Activated CD8-positive, alpha-beta T cell treated with anti-CD3 and anti-CD28 coated beads, Interleukin-2, amount 10 ng/mL, durations not matched to agents 7 days and 5 days (primary cell): ENCODE results near the gene GABRG3. TPM values are rescaled to one million over a fixed set of nuclear protein-coding genes. Genes with fewer than 3 reads are reported as not detected.

ENCODE experiments used
- ATAC-seq: fragments of 150-1000 bp; cut with Tn5 transposase; one replicate; pipeline ENCODE4 v1.10.0; 2021; ENCODE audit warnings: moderate library complexity
- CTCF ChIA-PET: fragments of 350-600 bp; sonication (Branson Sonifier 250); formaldehyde crosslinking; loops from one replicate; lab custom pipeline; 2021; ENCODE audit warnings: antibody characterized with exemption; lab: Charles Lee
- POLR2A ChIA-PET: fragments of 350-600 bp; sonication (Branson Sonifier 250); formaldehyde crosslinking; loops from one replicate; lab custom pipeline; 2021; ENCODE audit warnings: antibody characterized with exemption; lab: Charles Lee
- DNase-seq: peaks from one replicate; pipeline ENCODE4 v3.0.0-alpha.2; 2020
- H3K27ac Mint-ChIP-seq: one replicate; pipeline ENCODE4 v1.8.0; 2021; ENCODE audit warnings: mild to moderate bottlenecking, mixed read lengths
- H3K27me3 Mint-ChIP-seq: one replicate; pipeline ENCODE4 v1.8.0; 2021; ENCODE audit warnings: low read depth, mixed read lengths
- H3K36me3 Mint-ChIP-seq: one replicate; pipeline ENCODE4 v1.8.0; 2021; ENCODE audit warnings: low read depth, mixed read lengths
- H3K4me1 Mint-ChIP-seq: one replicate; pipeline ENCODE4 v1.8.0; 2021; ENCODE audit warnings: low read depth, mixed read lengths
- H3K4me3 Mint-ChIP-seq: one replicate; pipeline ENCODE4 v1.8.0; 2021; ENCODE audit warnings: mild to moderate bottlenecking, mixed read lengths
- H3K9me3 Mint-ChIP-seq: one replicate; pipeline ENCODE4 v1.8.0; 2022; ENCODE audit warnings: mixed read lengths; ENCODE audit not compliant: insufficient read depth
- total RNA-seq, 2 experiments: library from RNA; stranded (reverse); gene quantifications; one replicate each; pipeline ENCODE4 v1.2.3, GENCODE V29; 2021

Gene GABRG3
- total RNA-seq, 2 experiments from 2014 or later = not detected

DNA sequence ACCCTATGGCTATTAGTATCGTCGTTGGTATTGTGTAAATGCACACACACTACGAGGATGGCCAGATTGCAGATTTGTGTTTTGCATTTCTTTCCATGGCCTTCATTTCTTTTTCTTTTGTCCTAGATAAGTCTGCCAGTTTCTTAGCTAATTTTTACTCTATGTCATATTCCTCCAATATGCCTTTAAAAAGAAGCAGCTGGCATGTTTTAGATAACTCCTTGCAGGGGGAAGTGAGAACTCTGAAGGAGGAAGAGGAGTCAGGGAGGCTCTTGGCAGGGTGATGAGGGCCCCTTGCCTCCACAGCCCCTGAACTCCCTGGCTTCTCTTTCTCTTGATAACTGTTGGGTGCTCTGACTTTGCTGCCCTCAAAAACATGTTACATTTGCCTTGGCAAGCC lies 244.0 kb downstream of the GABRG3 start:
- Mint-ChIP-seq H3K4me3 (no peak overlapping the region), H3K9me3 (peaks cover 19% of the 10 kb centered on the region), H3K4me1 (no peaks in the 10 kb centered on the region), H3K36me3 (no peaks in the 10 kb centered on the region), H3K27me3 (no peaks in the 10 kb centered on the region), H3K27ac (no peak overlapping the region)
- ChIA-PET POLR2A (no interaction called here), CTCF (no interaction called here)
- ATAC-seq (no peak), DNase-seq (no peak)

GRCh38 chr15:27218426-27218825 lies 247.4 kb downstream of the GABRG3 start:
- no peaks in the 10 kb centered on the region for H3K36me3 Mint-ChIP-seq
- no peak for DNase-seq
- H3K9me3 Mint-ChIP-seq = peaks cover 26% of the 10 kb centered on the region
- ATAC-seq = no peak
- ChIA-PET CTCF (no interaction called here), POLR2A (no interaction called here)
- H3K4me1 Mint-ChIP-seq = no peaks in the 10 kb centered on the region
- no peak overlapping the region for H3K27ac Mint-ChIP-seq
- H3K4me3 Mint-ChIP-seq = no peak overlapping the region
- no peaks in the 10 kb centered on the region for H3K27me3 Mint-ChIP-seq

GRCh38 chr15:27219636-27220035 lies 248.7 kb downstream of the GABRG3 start:
- no peak overlapping the region for H3K4me3 Mint-ChIP-seq
- H3K9me3 Mint-ChIP-seq = peaks cover 26% of the 10 kb centered on the region
- DNase-seq (no peak), ATAC-seq (no peak)
- no peaks in the 10 kb centered on the region for H3K36me3 Mint-ChIP-seq
- no peaks in the 10 kb centered on the region for H3K27me3 Mint-ChIP-seq
- no peaks in the 10 kb centered on the region for H3K4me1 Mint-ChIP-seq
- CTCF ChIA-PET = no interaction called here
- POLR2A ChIA-PET = no interaction called here
- H3K27ac Mint-ChIP-seq = no peak overlapping the region

GRCh38 chr15:27220199-27220598 lies 249.2 kb downstream of the GABRG3 start:
- Mint-ChIP-seq H3K4me1 (no peaks in the 10 kb centered on the region), H3K9me3 (peaks cover 26% of the 10 kb centered on the region), H3K27me3 (no peaks in the 10 kb centered on the region), H3K27ac (no peak overlapping the region), H3K36me3 (no peaks in the 10 kb centered on the region), H3K4me3 (no peak overlapping the region)
- CTCF ChIA-PET = no interaction called here
- DNase-seq (no peak), ATAC-seq (no peak)
- POLR2A ChIA-PET = no interaction called here

DNA sequence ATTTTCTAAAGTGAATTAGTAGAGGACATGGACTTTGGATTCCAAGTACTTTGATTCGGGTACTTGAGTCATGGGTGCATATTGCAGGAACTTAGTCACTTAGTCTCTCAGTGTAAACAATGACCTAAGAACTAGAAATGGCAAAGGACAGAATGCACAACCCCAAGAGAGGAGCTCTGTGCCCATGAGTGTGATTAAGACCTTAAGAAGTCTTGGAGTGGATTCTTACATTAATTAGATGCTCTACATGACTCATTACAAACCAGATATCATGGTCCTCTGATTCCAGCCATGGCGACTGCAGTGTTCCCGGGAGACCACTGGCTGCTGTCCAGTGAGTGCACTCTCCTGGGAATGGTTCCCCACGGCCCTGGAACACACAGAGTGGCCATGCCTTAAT lies 251.5 kb downstream of the GABRG3 start:
- Mint-ChIP-seq H3K9me3 (peaks cover 17% of the 10 kb centered on the region), H3K27ac (no peak overlapping the region), H3K27me3 (no peaks in the 10 kb centered on the region), H3K36me3 (no peaks in the 10 kb centered on the region), H3K4me1 (no peaks in the 10 kb centered on the region), H3K4me3 (no peak overlapping the region)
- CTCF ChIA-PET = no interaction called here
- POLR2A ChIA-PET = no interaction called here
- DNase-seq = no peak
- no peak for ATAC-seq

DNA sequence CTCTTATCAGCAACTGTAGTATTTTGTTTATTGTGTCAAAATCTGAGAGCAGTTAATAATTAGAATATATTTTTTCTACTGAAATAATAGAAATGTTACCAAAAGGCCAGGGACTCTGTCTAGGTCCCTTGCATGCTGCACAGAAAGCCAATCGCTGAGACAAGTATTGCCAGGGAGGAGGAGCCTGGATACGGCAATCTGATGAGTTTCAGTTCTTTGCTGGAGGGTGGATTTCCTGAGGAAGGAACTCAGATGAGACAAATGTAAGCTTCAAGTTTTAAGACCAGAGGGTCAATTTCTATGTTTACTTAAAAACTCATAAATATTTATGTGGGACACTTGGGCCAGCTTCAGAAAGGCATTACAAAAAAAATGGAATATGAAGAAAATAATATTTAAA lies 252.2 kb downstream of the GABRG3 start:
- Mint-ChIP-seq H3K27me3 (no peaks in the 10 kb centered on the region), H3K36me3 (no peaks in the 10 kb centered on the region), H3K4me3 (no peak overlapping the region), H3K27ac (no peak overlapping the region), H3K4me1 (no peaks in the 10 kb centered on the region), H3K9me3 (peaks cover 17% of the 10 kb centered on the region)
- ATAC-seq (no peak), DNase-seq (no peak)
- ChIA-PET CTCF (no interaction called here), POLR2A (no interaction called here)

DNA sequence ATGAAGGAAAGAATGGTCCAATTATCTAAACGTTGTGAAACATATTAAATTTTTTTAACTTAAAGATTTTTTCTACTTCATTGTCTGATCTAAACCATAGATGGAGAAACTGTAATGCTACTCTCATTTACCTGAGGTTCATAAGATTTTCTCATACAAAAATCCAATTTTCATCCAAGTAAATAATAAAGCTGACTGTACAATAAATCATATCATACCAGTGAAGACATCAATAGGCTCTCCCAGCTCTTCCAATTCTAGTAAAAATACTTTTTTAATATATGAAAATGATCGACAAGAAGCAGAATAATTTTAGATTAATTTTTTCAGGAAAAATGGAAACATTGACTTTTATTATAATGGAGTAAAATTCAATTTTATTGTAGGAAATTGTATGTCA lies 260.8 kb downstream of the GABRG3 start:
- no peak for DNase-seq
- H3K27ac Mint-ChIP-seq = no peak overlapping the region
- no peaks in the 10 kb centered on the region for H3K27me3 Mint-ChIP-seq
- H3K36me3 Mint-ChIP-seq = no peaks in the 10 kb centered on the region
- no peak for ATAC-seq
- CTCF ChIA-PET = no interaction called here
- H3K4me1 Mint-ChIP-seq = no peaks in the 10 kb centered on the region
- H3K4me3 Mint-ChIP-seq = no peak overlapping the region
- H3K9me3 Mint-ChIP-seq = peaks cover 12% of the 10 kb centered on the region
- POLR2A ChIA-PET = no interaction called here

DNA sequence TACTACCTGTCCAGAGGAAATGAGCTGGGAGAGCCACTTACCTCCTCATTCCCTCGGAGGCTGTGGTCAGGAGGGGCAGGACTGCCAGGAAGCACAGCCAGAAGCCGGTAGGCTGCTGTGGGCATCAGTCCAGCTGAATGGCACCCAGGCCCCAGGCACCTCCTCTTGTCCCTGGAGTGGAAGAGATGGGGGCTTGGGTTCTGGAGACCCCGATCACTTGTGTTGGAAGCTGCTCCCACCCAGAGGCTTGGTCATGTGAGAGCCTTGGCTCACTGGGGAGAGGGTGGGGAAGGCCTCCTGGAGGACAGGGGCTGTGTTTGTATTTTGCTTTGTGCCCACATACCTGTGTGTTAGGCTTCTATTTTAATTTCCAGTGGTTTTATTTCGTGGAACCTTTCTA lies 261.9 kb downstream of the GABRG3 start:
- DNase-seq (no peak), ATAC-seq (no peak)
- H3K4me3 Mint-ChIP-seq = no peak overlapping the region
- H3K36me3 Mint-ChIP-seq = no peaks in the 10 kb centered on the region
- H3K9me3 Mint-ChIP-seq = peaks cover 13% of the 10 kb centered on the region
- no peaks in the 10 kb centered on the region for H3K4me1 Mint-ChIP-seq
- POLR2A ChIA-PET = no interaction called here
- H3K27me3 Mint-ChIP-seq = no peaks in the 10 kb centered on the region
- CTCF ChIA-PET = no interaction called here
- no peak overlapping the region for H3K27ac Mint-ChIP-seq

- H3K36me3 Mint-ChIP-seq = no peaks in the 10 kb centered on the region
- ChIA-PET POLR2A (no interaction called here), CTCF (no interaction called here)
- no peak overlapping the region for H3K4me3 Mint-ChIP-seq
- no peaks in the 10 kb centered on the region for H3K4me1 Mint-ChIP-seq
- H3K27me3 Mint-ChIP-seq = no peaks in the 10 kb centered on the region
- peaks cover 5% of the 10 kb centered on the region for H3K9me3 Mint-ChIP-seq
- ATAC-seq (no peak), DNase-seq (no peak)
- no peak overlapping the region for H3K27ac Mint-ChIP-seq
These were observed 263.6 kb downstream of the GABRG3 start for GRCh38 chr15:27234593-27234992.

GRCh38 chr15:27235161-27235560 lies 264.2 kb downstream of the GABRG3 start:
- CTCF ChIA-PET = no interaction called here
- H3K4me3 Mint-ChIP-seq = no peak overlapping the region
- H3K4me1 Mint-ChIP-seq = no peaks in the 10 kb centered on the region
- peaks cover 5% of the 10 kb centered on the region for H3K9me3 Mint-ChIP-seq
- H3K36me3 Mint-ChIP-seq = no peaks in the 10 kb centered on the region
- DNase-seq = no peak
- H3K27ac Mint-ChIP-seq = no peak overlapping the region
- POLR2A ChIA-PET = no interaction called here
- no peak for ATAC-seq
- H3K27me3 Mint-ChIP-seq = no peaks in the 10 kb centered on the region

GRCh38 chr15:27235681-27236080 lies 264.7 kb downstream of the GABRG3 start:
- Mint-ChIP-seq H3K9me3 (peaks cover 5% of the 10 kb centered on the region), H3K27me3 (no peaks in the 10 kb centered on the region), H3K4me1 (no peaks in the 10 kb centered on the region), H3K4me3 (no peak overlapping the region), H3K36me3 (no peaks in the 10 kb centered on the region), H3K27ac (no peak overlapping the region)
- no peak for DNase-seq
- CTCF ChIA-PET = no interaction called here
- POLR2A ChIA-PET = no interaction called here
- ATAC-seq = no peak

GRCh38 chr15:27237319-27237939 lies 266.4 kb downstream of the GABRG3 start:
- H3K27me3 Mint-ChIP-seq = no peaks in the 10 kb centered on the region
- ChIA-PET CTCF (no interaction called here), POLR2A (no interaction called here)
- no peak overlapping the region for H3K27ac Mint-ChIP-seq
- peaks cover 5% of the 10 kb centered on the region for H3K9me3 Mint-ChIP-seq
- no peak overlapping the region for H3K4me3 Mint-ChIP-seq
- no peak for ATAC-seq
- no peaks in the 10 kb centered on the region for H3K4me1 Mint-ChIP-seq
- no peak for DNase-seq
- H3K36me3 Mint-ChIP-seq = no peaks in the 10 kb centered on the region

- Mint-ChIP-seq H3K27me3 (no peaks in the 10 kb centered on the region), H3K4me1 (no peaks in the 10 kb centered on the region), H3K27ac (no peak overlapping the region), H3K9me3 (peaks cover 5% of the 10 kb centered on the region), H3K4me3 (no peak overlapping the region), H3K36me3 (no peaks in the 10 kb centered on the region)
- ChIA-PET POLR2A (no interaction called here), CTCF (no interaction called here)
- ATAC-seq (no peak), DNase-seq (no peak)
These were observed 267.2 kb downstream of the GABRG3 start for GRCh38 chr15:27238209-27238608.
